Neural progenitor cell (in vitro differentiated cells): ENCODE measurements around the gene CCDC158.

Experiments
- CTCF ChIP-seq: fragments of 200-600 bp; sonication (generic); IDR thresholded peaks from 2 replicates; pipeline ENCODE4 v1.5.1; 2017; ENCODE audit warnings: antibody characterized with exemption, mild to moderate bottlenecking
- EZH2 ChIP-seq: fragments of 200-600 bp; sonication (generic); IDR thresholded peaks from 2 replicates; pipeline ENCODE4 v1.6.1; 2017; ENCODE audit warnings: antibody characterized with exemption, mild to moderate bottlenecking, moderate library complexity
- EZH2phosphoT487 ChIP-seq: fragments of 200-600 bp; sonication (generic); IDR thresholded peaks from 2 replicates; pipeline ENCODE4 v1.6.1; 2017; ENCODE audit warnings: antibody characterized with exemption

DNA sequence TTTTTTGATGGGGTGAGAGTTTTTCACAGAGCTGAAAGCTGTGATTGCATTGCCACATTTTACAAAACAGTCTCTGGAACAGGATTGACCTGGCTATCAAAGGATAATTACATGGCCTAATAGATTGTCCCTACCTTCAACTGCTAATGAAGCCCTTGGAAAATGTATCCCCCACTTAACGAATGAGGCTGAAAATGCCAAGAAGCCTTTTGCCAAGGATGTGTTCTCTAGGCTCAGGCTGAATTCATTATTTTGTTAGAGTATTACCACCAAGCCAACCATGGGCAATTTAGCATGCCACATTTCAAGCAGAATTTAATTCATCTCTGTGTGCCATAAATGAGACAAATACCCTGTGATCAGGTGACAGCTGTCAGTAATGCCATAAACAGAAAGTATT, 49.6 kb upstream of the CCDC158 start:
- no peak for TF ChIP-seq CTCF
- no peak for TF ChIP-seq EZH2
- no peak for TF ChIP-seq EZH2phosphoT487
